ENCODE measurements around the gene CTRL.

CTRL gene

GRCh38 chr16:67935101-67935401 is 3.4 kb upstream of the CTRL start:
- TF ChIP-seq CTCF (IDR thresholded peaks at IDR 0.05) = no peak

DNA sequence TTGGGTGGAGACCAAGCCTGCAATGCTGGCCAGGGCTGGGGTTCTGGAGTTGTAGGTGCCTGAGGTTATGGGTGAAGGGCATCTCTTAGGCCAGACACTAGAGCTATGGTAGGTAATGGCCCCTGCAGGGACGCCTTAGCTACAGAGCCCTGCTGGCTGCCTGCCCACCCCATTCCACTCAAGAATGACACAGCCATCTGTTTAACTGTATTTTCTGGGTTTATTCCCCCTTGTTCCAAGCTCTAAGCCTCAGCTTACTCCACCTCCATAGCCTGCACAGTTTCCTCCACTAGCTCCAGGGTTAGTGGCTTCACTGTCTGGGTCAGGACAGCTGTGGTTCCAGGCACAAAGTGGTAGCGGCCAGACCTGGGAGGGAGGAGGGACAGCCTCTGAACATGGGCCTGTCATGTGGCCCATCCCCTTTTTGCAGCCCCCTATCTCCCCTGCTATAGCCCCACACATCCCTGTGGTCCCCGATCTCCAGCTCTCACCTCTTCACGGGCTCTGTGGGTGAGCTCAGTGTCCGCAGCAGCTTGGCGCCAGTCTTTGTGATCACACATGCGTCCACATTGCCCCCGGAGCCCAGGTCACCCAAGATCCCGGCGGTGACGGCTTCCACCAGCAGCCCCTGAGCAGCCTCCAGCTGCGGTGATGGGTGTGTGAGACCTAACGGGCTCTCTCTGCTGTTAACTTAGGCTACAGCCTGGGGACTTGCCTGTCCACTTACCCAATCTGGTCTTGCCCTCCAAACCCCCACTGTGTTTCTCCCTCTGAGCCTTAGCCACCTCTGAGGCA is 2.8 kb upstream of the CTRL start:
- TF ChIP-seq CTCF (IDR thresholded peaks at IDR 0.05) = no peak

- TF ChIP-seq CTCF (IDR thresholded peaks at IDR 0.05) = no peak
Measured at GRCh38 chr16:67933805-67934204, 2.1 kb upstream of the CTRL start.

DNA sequence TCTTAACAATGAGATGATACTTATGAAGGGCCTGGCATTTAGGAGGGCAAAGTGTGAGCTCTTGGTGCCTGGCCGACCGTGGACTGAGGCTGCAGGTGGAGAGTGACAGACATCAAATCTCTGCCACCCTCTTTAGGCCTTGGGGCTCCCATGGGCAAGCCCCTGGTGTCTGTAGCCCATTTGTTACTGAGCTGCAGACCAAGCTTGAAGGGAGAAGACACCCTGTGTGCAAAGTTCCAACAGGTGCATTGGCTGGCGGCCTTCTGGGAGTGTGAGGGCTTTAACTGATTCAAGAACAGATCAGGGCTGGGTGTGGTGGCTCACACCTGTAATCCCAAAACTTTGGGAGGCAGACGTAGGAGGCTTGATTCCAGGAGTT is 789 bp upstream of the CTRL start:
- TF ChIP-seq CTCF (IDR thresholded peaks at IDR 0.05) = no peak

DNA sequence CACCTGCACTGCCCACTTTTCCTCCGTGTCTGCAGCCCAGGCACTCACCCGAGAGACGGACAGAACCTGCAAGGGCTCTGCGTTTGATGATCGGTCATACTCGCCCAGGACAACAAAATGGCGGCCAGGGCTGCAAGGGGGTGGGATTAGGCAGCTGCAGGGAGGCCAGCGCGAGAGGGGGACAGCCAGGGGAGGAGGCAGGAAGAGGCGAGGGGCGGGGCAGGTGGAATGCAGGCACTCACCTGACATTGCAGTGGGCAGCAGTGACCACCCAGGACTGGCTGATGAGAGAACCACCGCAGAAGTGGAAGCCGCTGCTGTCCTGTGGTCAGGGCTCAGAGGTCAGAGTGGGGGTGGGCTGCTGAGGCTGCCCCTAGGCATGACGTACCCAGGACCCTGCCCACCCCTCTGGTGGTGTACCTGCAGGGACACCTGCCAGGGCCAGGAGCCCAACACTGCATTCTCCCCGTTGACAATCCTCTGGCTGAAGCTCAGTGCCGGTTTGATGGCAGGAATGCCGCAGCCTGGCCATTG is 917 bp downstream of the CTRL start:
- TF ChIP-seq CTCF (IDR thresholded peaks at IDR 0.05) = no peak

DNA sequence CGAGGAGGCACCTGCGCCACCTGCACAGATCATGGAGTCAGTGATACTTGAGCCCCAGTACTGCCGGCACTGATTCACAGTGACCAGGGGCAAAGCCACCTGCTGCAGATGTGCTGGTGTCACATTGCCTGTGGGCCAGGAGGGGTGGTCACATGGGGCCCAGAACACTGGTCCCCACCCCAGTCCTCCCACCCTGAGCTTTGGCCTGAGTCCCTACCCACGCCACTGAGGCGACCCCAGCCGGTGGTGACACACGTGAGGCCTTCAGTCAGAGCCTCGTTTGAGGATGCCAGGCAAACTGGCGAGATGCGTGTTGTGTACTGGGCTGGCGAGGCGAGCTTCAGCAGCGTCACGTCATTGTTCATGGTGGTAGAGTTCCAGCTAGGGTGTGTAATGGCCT is 1.5 kb downstream of the CTRL start:
- TF ChIP-seq CTCF (IDR thresholded peaks at IDR 0.05) = no peak

DNA sequence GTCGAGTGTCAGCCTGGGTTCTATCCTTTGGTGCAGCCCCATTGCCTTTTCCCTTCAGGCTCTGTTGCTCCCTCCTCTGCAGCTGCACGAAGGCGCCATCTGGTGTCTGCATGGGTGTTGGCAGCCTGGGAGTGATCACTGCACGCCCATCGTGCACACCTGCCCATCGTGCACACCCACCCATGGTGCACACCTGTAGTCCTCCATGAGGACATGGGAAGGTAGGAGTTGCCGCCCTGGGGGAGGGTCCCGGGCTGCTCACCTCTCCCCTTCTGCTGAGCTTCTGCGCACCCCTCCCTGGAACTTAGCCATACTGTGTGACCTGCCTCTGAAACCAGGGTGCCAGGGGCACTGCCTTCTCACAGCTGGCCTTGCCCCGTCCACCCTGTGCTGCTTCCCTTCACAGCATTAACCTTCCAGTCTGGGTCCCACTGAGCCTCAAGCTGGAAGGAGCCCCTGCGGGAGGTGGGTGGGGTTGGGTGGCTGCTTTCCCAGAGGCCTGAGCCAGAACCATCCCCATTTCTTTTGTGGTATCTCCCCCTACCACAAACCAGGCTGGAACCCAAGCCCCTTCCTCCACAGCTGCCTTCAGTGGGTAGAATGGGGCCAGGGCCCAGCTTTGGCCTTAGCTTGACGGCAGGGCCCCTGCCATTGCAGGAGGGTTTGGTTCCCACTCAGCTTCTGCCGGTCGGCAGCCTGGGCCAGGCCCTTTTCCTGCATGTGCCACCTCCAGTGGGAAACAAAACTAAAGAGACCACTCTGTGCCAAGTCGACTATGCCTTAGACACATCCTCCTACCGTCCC is 2.9 kb downstream of the CTRL start:
- TF ChIP-seq CTCF (IDR thresholded peaks at IDR 0.05) = peak; percentile 91

All from LNCAP (cell line).